ENCODE results near the gene ARID2. TPM values are rescaled to one million over a fixed set of nuclear protein-coding genes. Genes with fewer than 3 reads are reported as not detected.

Gene ARID2
- polyA plus RNA-seq, 1 experiment, result 18.5 TPM

DNA sequence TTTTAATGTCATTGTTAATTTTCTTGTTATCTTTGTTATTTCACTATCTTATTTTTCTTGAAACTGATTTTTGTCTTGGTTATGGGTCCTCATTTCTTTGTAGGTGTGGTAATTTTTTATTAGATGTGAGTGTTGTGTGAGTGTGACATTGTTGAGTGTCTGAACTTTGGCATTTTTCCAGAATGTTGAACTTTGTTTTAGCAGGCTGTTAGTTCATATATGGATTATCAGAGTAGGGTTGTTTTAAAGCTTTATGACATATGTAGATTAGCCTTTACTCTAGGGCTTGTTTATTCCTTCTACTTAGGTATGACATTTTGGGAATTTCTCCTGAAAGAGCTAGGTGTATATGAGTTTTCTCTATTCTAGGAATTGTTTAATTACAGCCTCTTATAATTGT, 103.9 kb downstream of the ARID2 start:
- Histone ChIP-seq H3K4me3 (ENCODE audit: low read depth, low read length) (no peak overlapping the region), H3K9me3 (ENCODE audit: control insufficient read depth, insufficient read depth, low read length) (no peaks in the 10 kb centered on the region), H3K27ac (ENCODE audit: low read depth, low read length) (no peak overlapping the region), H3K27me3 (ENCODE audit: control insufficient read depth, insufficient read depth, low read length) (no peaks in the 10 kb centered on the region)
- ChIA-PET POLR2A (no interaction called here), CTCF (no interaction called here)
- DNase-seq (ENCODE audit: low read depth, low spot score), result no peak
- TF ChIP-seq, protein P1, sequence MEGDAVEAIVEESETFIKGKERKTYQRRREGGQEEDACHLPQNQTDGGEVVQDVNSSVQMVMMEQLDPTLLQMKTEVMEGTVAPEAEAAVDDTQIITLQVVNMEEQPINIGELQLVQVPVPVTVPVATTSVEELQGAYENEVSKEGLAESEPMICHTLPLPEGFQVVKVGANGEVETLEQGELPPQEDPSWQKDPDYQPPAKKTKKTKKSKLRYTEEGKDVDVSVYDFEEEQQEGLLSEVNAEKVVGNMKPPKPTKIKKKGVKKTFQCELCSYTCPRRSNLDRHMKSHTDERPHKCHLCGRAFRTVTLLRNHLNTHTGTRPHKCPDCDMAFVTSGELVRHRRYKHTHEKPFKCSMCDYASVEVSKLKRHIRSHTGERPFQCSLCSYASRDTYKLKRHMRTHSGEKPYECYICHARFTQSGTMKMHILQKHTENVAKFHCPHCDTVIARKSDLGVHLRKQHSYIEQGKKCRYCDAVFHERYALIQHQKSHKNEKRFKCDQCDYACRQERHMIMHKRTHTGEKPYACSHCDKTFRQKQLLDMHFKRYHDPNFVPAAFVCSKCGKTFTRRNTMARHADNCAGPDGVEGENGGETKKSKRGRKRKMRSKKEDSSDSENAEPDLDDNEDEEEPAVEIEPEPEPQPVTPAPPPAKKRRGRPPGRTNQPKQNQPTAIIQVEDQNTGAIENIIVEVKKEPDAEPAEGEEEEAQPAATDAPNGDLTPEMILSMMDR (IDR thresholded peaks at IDR 0.05; ENCODE audit: low read depth, low read length), result no peak

GRCh38 chr12:45834809-45835208, 105.3 kb downstream of the ARID2 start:
- POLR2A ChIA-PET, result no interaction called here
- Histone ChIP-seq H3K9me3 (ENCODE audit: control insufficient read depth, insufficient read depth, low read length) (no peaks in the 10 kb centered on the region), H3K27ac (ENCODE audit: low read depth, low read length) (no peak overlapping the region), H3K4me3 (ENCODE audit: low read depth, low read length) (no peak overlapping the region), H3K27me3 (ENCODE audit: control insufficient read depth, insufficient read depth, low read length) (no peaks in the 10 kb centered on the region)
- no peak for DNase-seq (ENCODE audit: low read depth, low spot score)
- TF ChIP-seq, protein P1 (IDR thresholded peaks at IDR 0.05; ENCODE audit: low read depth, low read length), result no peak
- CTCF ChIA-PET, result no interaction called here

- ChIA-PET CTCF (interaction anchor here (1.2 kb wide), 1 partner anchor 77 kb away, joined by 3 read pairs; no protein-coding TSS in a partner anchor), POLR2A (no interaction called here)
- H3K9me3 ChIP-seq (ENCODE audit: control insufficient read depth, insufficient read depth, low read length), result no peaks in the 10 kb centered on the region
- DNase-seq (ENCODE audit: low read depth, low spot score), result no peak
- TF ChIP-seq, protein P1 (IDR thresholded peaks at IDR 0.05; ENCODE audit: low read depth, low read length), result no peak
- no peak overlapping the region for H3K27ac ChIP-seq (ENCODE audit: low read depth, low read length)
- no peaks in the 10 kb centered on the region for H3K27me3 ChIP-seq (ENCODE audit: control insufficient read depth, insufficient read depth, low read length)
- H3K4me3 ChIP-seq (ENCODE audit: low read depth, low read length), result no peak overlapping the region
Observed at GRCh38 chr12:45839917-45840316, 110.4 kb downstream of the ARID2 start.

DNA sequence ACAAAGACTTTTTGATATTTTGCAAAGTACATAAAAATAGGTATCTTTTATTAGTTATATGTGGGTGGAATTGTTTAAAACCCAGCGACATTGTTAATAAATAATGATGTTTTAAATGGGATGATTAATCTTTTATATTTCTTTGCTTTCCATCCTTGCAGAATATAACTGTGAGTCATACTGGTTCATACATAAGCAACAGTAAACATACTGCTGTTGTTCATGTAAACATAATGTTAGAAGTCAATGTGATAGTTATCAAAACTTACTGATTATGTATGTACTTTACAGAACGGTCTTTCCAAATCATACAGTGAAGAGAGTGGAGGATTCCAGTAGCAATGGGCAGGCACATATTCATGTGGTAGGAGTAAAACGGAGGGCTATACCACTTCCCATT, 119.8 kb downstream of the ARID2 start:
- no peaks in the 10 kb centered on the region for H3K27me3 ChIP-seq (ENCODE audit: control insufficient read depth, insufficient read depth, low read length)
- H3K4me3 ChIP-seq (ENCODE audit: low read depth, low read length), result no peak overlapping the region
- TF ChIP-seq, protein P1 (IDR thresholded peaks at IDR 0.05; ENCODE audit: low read depth, low read length), result no peak
- H3K9me3 ChIP-seq (ENCODE audit: control insufficient read depth, insufficient read depth, low read length), result no peaks in the 10 kb centered on the region
- DNase-seq (ENCODE audit: low read depth, low spot score), result no peak
- CTCF ChIA-PET, result no interaction called here
- POLR2A ChIA-PET, result no interaction called here
- no peak overlapping the region for H3K27ac ChIP-seq (ENCODE audit: low read depth, low read length)

DNA sequence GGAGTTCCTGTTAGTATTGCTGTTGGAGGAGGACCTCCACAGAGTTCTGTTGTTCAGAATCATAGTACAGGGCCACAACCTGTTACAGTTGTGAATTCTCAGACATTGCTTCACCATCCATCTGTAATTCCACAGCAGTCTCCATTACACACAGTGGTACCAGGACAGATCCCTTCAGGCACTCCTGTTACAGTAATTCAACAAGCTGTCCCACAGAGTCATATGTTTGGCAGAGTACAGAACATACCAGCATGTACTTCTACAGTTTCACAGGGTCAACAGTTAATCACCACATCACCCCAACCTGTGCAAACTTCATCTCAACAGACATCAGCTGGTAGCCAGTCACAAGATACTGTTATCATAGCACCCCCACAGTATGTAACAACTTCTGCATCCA, 120.8 kb downstream of the ARID2 start:
- H3K9me3 ChIP-seq (ENCODE audit: control insufficient read depth, insufficient read depth, low read length), result no peaks in the 10 kb centered on the region
- DNase-seq (ENCODE audit: low read depth, low spot score), result no peak
- H3K4me3 ChIP-seq (ENCODE audit: low read depth, low read length), result no peak overlapping the region
- CTCF ChIA-PET, result interaction anchor here (0.8 kb wide), 1 partner anchor 88 kb away, joined by 3 read pairs; no protein-coding TSS in a partner anchor
- POLR2A ChIA-PET, result no interaction called here
- H3K27ac ChIP-seq (ENCODE audit: low read depth, low read length), result no peak overlapping the region
- TF ChIP-seq, protein P1 (IDR thresholded peaks at IDR 0.05; ENCODE audit: low read depth, low read length), result no peak
- no peaks in the 10 kb centered on the region for H3K27me3 ChIP-seq (ENCODE audit: control insufficient read depth, insufficient read depth, low read length)
